HG03108 (cell line): Measurements from ENCODE around the gene DOCK8.
A peak's percentile ranks its signal among the peaks of the same experiment; 100 is the strongest.
"Not testable (repeated sequence)": the region's sequence is repeated elsewhere in the genome, so short reads cannot be mapped to it uniquely, and the experiment has no call there.

ENCODE experiments used
- ATAC-seq: cut with Tn5 transposase; IDR thresholded peaks from one replicate; pipeline ENCODE4 v1.9.1; 2021; ENCODE audit warnings: moderate library complexity; ENCODE audit not compliant: unreplicated experiment

DOCK8 gene

GRCh38 chr9:214648-215493 lies at the start of gene DOCK8:
DOCK8 (plus strand) TSS chr9:214865; CDS start chr9:214977, 112 bp downstream.
- peak; percentile 87 for ATAC-seq

DNA sequence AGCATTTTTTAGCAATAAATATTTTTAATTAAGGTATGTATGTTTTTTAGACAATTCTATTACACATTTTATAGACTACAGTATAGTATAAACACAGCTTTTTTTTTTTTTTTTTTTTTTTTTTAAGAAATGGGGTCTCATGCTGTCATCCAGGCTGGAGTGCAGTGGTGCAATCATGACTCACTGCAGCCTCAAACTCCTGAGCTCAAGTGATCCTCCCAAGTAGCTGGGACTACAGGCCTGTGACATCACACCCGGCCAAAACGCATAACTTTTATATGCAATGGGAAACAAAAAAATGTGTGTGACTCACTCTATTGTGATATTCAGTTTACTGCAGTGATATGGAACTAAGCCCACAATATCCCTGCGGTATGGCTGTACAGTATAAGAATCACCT lies 44.9 kb upstream of the DOCK8 start:
- not testable (repeated sequence) for ATAC-seq

DNA sequence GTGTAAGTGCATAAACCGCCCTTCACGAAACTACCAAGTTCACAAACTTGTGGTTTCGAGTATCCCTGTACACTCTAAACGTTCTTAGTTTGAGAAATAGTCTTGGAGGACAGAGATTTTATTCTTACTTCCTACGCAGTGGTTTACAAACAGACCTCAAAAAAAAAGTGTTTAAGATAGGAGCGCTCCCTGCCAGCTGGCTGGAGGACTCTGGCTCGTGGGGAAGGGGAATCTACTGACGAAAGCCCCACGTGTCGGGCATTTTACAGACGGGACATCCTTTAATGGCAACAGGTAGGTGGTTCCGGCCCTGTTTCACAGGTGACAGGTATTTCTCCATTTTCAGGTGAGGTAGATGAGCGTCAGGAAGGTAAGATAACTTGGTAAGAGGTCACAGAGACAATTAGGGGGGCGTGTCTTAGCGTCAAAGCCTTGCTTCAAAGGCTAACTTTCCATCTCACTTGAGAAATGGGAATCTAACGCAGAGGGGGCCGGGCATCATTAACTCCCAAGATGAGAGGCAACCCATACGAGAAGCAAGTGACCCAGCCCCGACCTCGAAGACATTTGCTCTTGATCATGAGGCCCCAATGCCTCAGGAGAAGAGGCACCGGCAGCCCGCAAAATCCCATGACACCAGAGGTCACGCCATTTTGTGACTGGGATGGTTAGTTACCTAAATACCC lies 36.4 kb upstream of the DOCK8 start:
- ATAC-seq = not testable (repeated sequence)

DNA sequence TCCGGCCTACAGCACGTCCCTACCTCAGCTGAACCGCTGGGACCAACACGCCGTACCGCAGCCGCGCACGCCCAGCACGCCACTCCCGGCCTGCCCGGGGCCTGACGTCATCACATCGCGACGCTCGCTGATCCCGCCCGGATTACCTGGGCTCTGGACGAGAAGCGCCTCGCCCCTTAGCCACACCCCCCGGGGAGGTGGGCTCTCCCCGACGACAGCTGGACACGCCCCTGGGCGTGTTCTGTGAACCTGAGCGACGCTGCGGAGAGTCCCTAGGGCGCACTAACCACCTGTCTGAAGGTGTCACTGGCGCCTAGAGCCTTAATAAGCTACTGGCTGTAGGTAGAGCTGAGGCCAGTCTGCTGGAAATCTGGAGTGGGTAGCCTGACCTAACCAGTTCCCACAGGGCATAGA lies 35.7 kb upstream of the DOCK8 start, which contains the start of gene ZNG1A:
ZNG1A (minus strand) TSS at position 87 of the 414 bp plus-strand sequence. CDS start 87 bp downstream, outside the sequence.
- not testable (repeated sequence) for ATAC-seq

DNA sequence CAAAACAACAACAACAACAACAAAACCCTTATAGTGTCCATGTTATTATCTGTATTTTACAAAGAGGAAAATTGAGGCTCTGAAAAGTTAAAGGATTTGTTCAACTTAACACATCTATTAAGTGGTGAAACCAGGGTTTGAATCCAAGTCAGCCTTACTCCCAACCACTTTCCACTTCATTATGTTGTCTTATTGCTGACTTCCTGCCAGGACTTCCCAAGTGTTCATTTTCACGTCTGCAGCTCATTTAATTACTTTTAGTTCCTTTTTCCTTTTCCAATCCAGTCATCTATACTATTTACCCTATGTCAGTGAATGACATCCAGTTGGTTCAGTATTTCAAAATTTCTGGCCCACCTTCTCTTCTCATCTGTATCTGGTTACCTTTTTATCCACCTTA lies 15.1 kb upstream of the DOCK8 start:
- not testable (repeated sequence) for ATAC-seq

GRCh38 chr9:206481-206880 lies 8.2 kb upstream of the DOCK8 start:
- ATAC-seq = no peak

- ATAC-seq = no peak
Observed at GRCh38 chr9:209143-209758, 5.4 kb upstream of the DOCK8 start.

- ATAC-seq = no peak
Observed at GRCh38 chr9:211036-211435, 3.6 kb upstream of the DOCK8 start.

DNA sequence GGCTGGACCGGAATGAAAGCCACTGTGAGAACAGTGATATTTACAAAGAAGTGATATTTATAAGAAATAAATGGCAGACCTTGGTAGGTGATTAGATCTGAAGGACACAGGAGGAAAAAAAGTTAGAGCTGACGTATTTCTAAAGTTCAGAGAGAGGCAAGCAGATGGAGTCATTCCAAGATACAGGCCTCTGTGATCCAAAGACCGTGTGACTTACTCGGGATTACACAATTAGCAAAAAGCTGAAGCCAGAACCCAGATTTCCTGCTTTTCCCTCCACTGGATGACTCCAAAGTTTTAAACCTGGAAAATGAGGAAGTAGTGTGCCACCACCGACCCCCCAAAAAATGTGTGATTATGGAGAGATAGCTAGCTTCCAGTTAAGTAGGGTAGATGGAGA lies 3.1 kb upstream of the DOCK8 start:
- ATAC-seq = no peak

DNA sequence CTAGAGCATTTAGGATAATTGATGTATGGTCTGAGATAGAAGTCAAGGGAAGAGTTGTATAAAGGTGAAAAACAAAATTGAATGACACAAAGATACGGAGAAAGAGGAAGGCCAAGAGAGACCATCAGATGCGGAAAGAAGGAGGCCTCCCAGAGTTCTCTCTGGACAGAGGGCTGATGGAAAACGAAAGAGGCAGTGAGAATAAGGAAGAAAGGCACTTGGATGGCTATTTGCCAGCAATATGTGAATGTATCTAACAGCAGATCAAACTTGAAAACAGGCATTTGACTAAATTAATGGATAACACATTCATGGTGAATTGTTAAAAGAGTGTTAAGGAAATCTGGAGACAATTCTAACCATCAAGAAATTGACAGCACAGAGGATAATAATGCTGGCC lies 2.4 kb upstream of the DOCK8 start:
- ATAC-seq = no peak

DNA sequence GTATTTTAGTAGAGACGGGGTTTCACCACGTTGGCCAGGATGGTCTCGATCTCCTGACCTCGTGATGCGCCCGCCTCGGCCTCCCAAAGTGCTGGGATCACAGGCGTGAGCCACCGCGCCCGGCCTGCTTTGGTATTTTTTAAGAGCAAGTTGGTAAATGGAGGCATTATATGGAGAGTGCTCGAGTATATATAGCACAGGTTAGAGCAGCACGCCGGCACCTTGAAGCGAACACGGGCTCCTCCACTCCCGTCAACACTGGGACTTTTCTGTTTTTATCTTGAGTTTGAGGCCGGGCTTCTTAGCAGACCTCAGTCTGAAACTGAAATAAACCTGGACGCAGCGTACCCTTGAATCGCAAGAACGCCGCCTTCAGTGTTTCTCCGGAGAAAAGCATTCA lies 764 bp upstream of the DOCK8 start:
- ATAC-seq = not testable (repeated sequence)

- no peak for ATAC-seq
Observed at GRCh38 chr9:214351-214647, 366 bp upstream of the DOCK8 start.

DNA sequence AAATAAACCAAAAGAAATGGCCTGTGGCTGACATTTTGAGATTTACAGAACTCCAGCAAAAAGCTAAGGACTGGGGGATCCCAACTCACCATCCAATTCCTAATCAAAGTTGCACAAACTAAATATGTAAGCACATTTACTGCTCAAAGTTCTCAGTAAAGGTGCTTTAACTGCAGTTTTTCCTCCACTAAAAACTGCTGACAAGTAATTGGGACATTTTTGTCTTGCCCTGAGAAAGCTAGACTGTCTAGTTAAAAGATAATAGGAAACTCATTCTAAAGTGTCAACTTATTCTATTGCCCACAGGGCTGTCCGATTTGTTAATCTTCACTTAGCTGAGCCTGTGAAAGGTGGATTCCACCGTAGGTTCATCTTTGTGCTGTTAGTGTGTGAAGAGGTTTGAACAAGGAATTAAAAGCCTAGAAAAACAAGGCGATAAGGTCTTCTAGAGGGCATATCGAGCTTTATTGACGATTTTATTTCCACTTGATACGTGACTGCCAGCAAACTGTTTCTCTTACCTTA lies 1.0 kb downstream of the DOCK8 start:
- no peak for ATAC-seq

DNA sequence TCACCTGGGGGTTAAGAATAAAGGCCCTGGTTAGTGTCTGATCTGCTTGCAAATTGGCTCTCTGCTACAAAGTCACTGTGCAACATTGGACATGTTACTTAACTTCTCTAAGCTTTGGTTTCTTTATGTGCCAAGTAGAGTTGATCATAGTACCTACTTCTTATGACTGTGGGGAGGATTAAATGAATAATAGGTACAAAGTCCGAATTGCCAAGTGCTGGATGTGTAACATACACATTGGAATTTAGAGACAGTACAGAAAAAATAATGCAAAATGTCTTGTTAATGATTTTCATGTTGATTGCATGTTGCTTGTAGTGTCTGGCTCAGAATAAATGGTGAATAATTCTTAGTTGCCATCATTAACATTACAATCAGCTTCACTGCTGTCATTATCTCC lies 2.2 kb downstream of the DOCK8 start:
- ATAC-seq = no peak

GRCh38 chr9:217950-218349 lies 3.3 kb downstream of the DOCK8 start:
- no peak for ATAC-seq

DNA sequence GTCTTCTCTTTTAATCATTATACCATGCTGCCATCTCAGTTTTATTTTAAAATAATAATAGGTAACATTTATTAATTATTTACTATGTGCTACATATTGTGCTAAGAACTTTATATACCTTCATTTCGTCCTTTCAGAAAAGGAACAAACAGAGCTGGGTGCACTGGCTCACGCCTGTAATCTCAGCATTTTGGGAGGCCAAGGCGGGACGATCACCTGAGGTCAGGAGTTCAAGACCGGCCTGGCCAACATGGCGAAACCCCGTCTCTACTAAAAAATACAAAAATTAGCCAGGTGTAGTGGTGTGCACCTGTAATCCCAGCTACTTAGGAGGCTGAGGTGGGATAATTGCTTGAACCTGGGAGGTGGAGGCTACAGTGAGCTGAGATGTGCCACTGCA lies 4.4 kb downstream of the DOCK8 start:
- not testable (repeated sequence) for ATAC-seq

- no peak for ATAC-seq
Observed at GRCh38 chr9:219670-220365, 5.2 kb downstream of the DOCK8 start.

GRCh38 chr9:221989-222776 lies 7.5 kb downstream of the DOCK8 start:
- ATAC-seq = no peak

- no peak for ATAC-seq
Observed at GRCh38 chr9:223152-223551, 8.5 kb downstream of the DOCK8 start.

GRCh38 chr9:224026-224425 lies 9.4 kb downstream of the DOCK8 start:
- ATAC-seq = no peak
